Thyroid gland (tissue), 4 donors: ENCODE data around the gene GALNT10. TPM values are rescaled to one million over a fixed set of nuclear protein-coding genes. Genes with fewer than 3 reads are reported as not detected.

ENCODE experiments used
- DNase-seq, 2 donors: peaks; one replicate each; pipeline ENCODE4 v3.0.0-alpha.2; 2019
- H3K27ac ChIP-seq, 3 donors: fragments of 200-600 bp; sonication (generic); 1 replicate in 2 of 3; 2 replicates in 1 of 3; pipeline ENCODE4 v1.5.1; 2016 to 2019; ENCODE audit warnings: mild to moderate bottlenecking in 1 of 3, moderate library complexity in 1 of 3
- H3K27me3 ChIP-seq: fragments of 200-600 bp; sonication (generic); one replicate; pipeline ENCODE4 v1.5.1; 2019
- H3K36me3 ChIP-seq, 2 donors: fragments of 200-600 bp; sonication (generic); one replicate each; pipeline ENCODE4 v1.5.1; 2016 to 2019
- H3K4me1 ChIP-seq, 2 donors: fragments of 200-600 bp; sonication (generic); one replicate each; pipeline ENCODE4 v1.5.1; 2017 to 2019
- H3K4me3 ChIP-seq, 3 donors: fragments of 200-600 bp; sonication (generic); replicated peaks in 1 of 3; 1 replicate in 2 of 3; 2 replicates in 1 of 3; pipeline ENCODE4 v1.5.1; 2016; ENCODE audit warnings: mild to moderate bottlenecking in 1 of 3
- H3K9me3 ChIP-seq: fragments of 200-600 bp; sonication (generic); one replicate; pipeline ENCODE4 v1.5.1; 2017
- POLR2A ChIP-seq, 2 donors: fragments of 450-650 bp; IDR thresholded peaks; one replicate each; pipeline ENCODE4 v1.6.1; 2017; ENCODE audit warnings: antibody characterized with exemption in 2 of 2, mild to moderate bottlenecking in 2 of 2, moderate library complexity in 1 of 2
- WGBS, 2 donors: methylation state at CpG; one replicate each; pipeline ENCODE4 v1.1.5; 2017; 5-methylcytosine and 5-hydroxymethylcytosine counted together
- intact Hi-C: fragments of 100-400 bp; cut with DNase I; formaldehyde crosslinking; loops from one replicate; pipeline ENCODE4 v1.15.1; 2023
- total RNA-seq, 4 donors: library from RNA; depleted of rRNA; stranded (reverse); fragments of >200 nt; gene quantifications; one replicate each; pipeline ENCODE4 v1.2.3, GENCODE V29; 2016
- TF ChIP-seq, protein P1 (sequence below), 6 experiments: fragments of 200-600 bp in 3 of 6; fragments of 450-650 bp in 3 of 6; sonication (generic) in 3 of 6; IDR thresholded peaks; one replicate each; pipeline ENCODE4 v1.5.1; 2016 to 2019; ENCODE audit warnings: antibody characterized with exemption in 6 of 6, mild to moderate bottlenecking in 2 of 6, inconsistent platforms in 1 of 6, moderate library complexity in 1 of 6

The GALNT10 gene
- total RNA-seq, 4 donors from 2014 or later, result 33.3 to 69.6 (median 58.1) TPM

DNA sequence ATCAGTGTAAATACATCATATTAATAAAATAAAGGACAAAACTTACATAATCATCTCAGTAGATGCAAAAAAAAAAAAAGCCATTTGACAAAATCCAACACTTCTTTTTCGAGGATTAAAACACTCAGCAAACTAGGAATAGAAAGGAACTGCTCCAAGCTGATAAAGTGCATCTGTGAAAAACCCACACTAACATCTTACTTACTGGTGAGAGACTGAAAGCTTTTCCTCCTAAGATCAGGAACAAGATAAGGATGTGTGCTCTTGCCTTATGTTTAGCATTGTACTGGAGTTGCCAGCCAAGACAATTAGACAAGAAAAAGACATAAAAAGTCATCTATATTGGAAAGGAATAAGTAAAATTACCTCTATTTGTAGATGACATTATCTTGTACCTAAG lies 135.0 kb downstream of the GALNT10 start:
- no peaks in the 10 kb centered on the region for H3K4me1 ChIP-seq
- intact Hi-C loops, result no loop called here
- WGBS, 2 donors, result 86 to 93% methylated on average over 1 of the region's 1 CpG
- H3K9me3 ChIP-seq, result no peaks in the 10 kb centered on the region
- no peak for TF ChIP-seq POLR2A (IDR thresholded peaks at IDR 0.05)
- TF ChIP-seq, protein P1, sequence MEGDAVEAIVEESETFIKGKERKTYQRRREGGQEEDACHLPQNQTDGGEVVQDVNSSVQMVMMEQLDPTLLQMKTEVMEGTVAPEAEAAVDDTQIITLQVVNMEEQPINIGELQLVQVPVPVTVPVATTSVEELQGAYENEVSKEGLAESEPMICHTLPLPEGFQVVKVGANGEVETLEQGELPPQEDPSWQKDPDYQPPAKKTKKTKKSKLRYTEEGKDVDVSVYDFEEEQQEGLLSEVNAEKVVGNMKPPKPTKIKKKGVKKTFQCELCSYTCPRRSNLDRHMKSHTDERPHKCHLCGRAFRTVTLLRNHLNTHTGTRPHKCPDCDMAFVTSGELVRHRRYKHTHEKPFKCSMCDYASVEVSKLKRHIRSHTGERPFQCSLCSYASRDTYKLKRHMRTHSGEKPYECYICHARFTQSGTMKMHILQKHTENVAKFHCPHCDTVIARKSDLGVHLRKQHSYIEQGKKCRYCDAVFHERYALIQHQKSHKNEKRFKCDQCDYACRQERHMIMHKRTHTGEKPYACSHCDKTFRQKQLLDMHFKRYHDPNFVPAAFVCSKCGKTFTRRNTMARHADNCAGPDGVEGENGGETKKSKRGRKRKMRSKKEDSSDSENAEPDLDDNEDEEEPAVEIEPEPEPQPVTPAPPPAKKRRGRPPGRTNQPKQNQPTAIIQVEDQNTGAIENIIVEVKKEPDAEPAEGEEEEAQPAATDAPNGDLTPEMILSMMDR (IDR thresholded peaks at IDR 0.05), result no peak
- no peaks in the 10 kb centered on the region for H3K36me3 ChIP-seq
- no peak overlapping the region for H3K4me3 ChIP-seq
- no peaks in the 10 kb centered on the region for H3K27me3 ChIP-seq
- DNase-seq, result no peak
- H3K27ac ChIP-seq, result no peak overlapping the region

DNA sequence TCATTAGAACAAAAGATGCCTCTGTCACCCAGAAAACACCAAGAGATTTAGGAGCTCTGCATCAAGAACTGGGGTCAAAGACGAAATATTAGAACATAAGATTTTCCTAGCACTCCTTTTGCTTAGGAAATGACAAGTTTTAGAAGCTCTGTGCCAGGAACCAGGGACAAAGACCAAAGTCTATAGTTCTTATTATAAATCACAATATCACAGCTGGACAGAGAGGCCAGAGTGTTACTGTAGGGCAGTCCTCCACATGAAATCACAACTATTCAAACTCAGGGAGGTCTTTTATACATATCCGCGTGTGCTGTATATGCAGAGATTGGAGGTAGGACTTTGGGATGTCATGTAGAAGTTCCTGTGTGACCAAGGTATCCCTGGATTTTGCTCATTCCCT lies 138.5 kb downstream of the GALNT10 start:
- no peak for TF ChIP-seq POLR2A (IDR thresholded peaks at IDR 0.05)
- TF ChIP-seq, protein P1 (IDR thresholded peaks at IDR 0.05), result no peak
- no peak overlapping the region for H3K4me3 ChIP-seq
- intact Hi-C loops, result no loop called here
- peaks cover 0 to 1% of the 10 kb centered on the region in 2 donors for H3K4me1 ChIP-seq
- 92 to 94% methylated on average over 3 of the region's 3 CpGs for WGBS, 2 donors
- peaks cover 0 to 8% of the 10 kb centered on the region in 2 donors for H3K36me3 ChIP-seq
- DNase-seq, result no peak
- H3K9me3 ChIP-seq, result no peaks in the 10 kb centered on the region
- no peaks in the 10 kb centered on the region for H3K27me3 ChIP-seq
- H3K27ac ChIP-seq, result no peak overlapping the region

DNA sequence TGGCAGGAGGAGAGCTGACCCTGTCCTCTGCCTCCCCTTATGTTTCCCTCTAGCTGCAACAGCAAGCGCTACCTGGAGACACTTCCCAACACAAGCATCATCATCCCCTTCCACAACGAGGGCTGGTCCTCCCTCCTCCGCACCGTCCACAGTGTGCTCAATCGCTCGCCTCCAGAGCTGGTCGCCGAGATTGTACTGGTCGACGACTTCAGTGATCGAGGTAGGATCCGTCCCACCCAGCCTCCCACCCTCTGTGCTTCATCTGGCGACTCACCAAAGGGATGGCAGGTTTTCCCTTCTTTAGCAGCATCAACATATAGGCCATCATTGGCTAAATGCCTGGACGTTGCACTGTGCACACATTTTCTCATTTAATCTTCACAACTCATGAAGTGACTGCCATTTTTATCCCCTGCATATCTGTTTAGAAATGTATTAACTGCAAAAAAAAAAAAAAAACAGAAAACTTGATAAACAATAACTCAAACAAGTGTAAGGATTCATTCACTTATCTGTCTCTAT lies 139.0 kb downstream of the GALNT10 start:
- H3K27ac ChIP-seq, result no peak overlapping the region
- TF ChIP-seq, protein P1 (IDR thresholded peaks at IDR 0.05), result no peak
- H3K27me3 ChIP-seq, result no peaks in the 10 kb centered on the region
- H3K4me3 ChIP-seq, result no peak overlapping the region
- H3K36me3 ChIP-seq, result peaks cover 0 to 8% of the 10 kb centered on the region in 2 donors
- no peaks in the 10 kb centered on the region for H3K9me3 ChIP-seq
- no peak for DNase-seq
- 96% methylated on average over 14 of the region's 14 CpGs for WGBS, 2 donors
- intact Hi-C loops, result no loop called here
- H3K4me1 ChIP-seq, result peaks cover 0 to 5% of the 10 kb centered on the region in 2 donors

DNA sequence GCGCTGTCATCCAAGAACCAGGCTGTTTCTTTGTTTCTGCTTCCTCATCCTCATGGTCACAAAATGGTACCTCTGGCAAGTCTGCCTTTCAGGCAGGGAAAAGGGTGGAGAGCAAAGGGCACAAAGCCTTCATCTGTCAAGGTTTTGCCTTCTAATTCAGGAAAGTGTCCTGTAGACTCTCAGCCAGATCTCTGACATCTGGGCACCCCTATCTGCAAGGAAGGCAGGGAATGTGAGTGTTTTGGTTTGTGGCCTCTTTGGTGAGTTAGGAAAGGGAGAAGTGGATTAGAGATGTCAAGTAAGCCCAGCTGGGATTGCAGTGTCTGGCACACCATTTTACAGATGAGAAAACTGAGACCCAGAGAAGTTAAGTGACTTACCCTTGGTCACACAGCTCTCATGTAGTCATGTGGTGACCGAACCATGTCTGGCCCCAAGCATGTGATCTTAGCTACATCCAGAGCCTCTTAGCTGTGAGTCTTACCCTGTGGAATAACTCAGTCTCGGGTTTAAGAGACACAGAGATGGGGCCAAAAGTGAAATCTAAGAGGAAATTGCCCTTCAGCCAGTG lies 139.6 kb downstream of the GALNT10 start:
- peaks cover 0 to 8% of the 10 kb centered on the region in 2 donors for H3K36me3 ChIP-seq
- no peak overlapping the region for H3K27ac ChIP-seq
- H3K4me1 ChIP-seq, result peaks cover 0 to 5% of the 10 kb centered on the region in 2 donors
- no peak for TF ChIP-seq POLR2A (IDR thresholded peaks at IDR 0.05)
- TF ChIP-seq, protein P1 (IDR thresholded peaks at IDR 0.05), result no peak
- 97 to 99% methylated on average over 3 of the region's 3 CpGs for WGBS, 2 donors
- H3K4me3 ChIP-seq, result no peak overlapping the region
- intact Hi-C loops, result no loop called here
- no peak for DNase-seq
- H3K27me3 ChIP-seq, result no peaks in the 10 kb centered on the region
- no peaks in the 10 kb centered on the region for H3K9me3 ChIP-seq

DNA sequence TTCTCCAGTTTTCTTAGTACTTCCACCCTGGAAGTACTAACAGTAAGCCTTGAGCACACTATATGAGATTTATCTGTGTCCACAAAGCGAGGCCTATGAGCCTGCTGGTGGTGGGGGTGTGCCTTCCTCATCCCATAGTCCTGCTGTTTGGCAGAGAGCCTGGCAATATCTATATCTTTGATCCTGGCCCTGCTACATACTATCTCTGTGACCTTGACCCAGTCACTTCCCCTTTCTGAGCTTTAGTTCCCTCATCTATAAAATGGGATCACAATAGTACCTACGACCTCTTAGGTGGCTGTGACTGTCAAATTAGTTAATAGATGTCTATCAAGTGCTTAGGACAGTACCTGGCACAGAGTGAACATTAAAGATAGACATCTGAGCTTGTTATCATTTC lies 140.7 kb downstream of the GALNT10 start:
- TF ChIP-seq, protein P1 (IDR thresholded peaks at IDR 0.05), result no peak
- TF ChIP-seq POLR2A (IDR thresholded peaks at IDR 0.05), result no peak
- Histone ChIP-seq H3K9me3 (no peaks in the 10 kb centered on the region), H3K27ac (no peak overlapping the region), H3K36me3 (peaks cover 0 to 8% of the 10 kb centered on the region in 2 donors), H3K4me1 (peaks cover 0 to 5% of the 10 kb centered on the region in 2 donors), H3K4me3 (no peak overlapping the region), H3K27me3 (no peaks in the 10 kb centered on the region)
- 92 to 98% methylated on average over 2 of the region's 2 CpGs for WGBS, 2 donors
- intact Hi-C loops, result no loop called here
- no peak for DNase-seq
